Stimulated activated CD8-positive, alpha-beta memory T cell treated with anti-CD3 and anti-CD28 coated beads, Interleukin-12 subunit alpha, Interleukin-12 subunit beta, amount 100 ng/mL, for 4 hours (primary cell): Measurements from ENCODE around the gene PDILT.
"Not testable (repeated sequence)": the region's sequence is repeated elsewhere in the genome, so short reads cannot be mapped to it uniquely, and the experiment has no call there.

Experiments used
- DNase-seq: peaks from one replicate; pipeline ENCODE4 v3.0.0-alpha.2; 2020; ENCODE audit warnings: low read depth

Gene PDILT

GRCh38 chr16:20404637-20405036 is at the start of gene PDILT:
PDILT (minus strand) TSS chr16:20404737; CDS start chr16:20399300, 5,437 bp downstream.
- DNase-seq = no peak

- not testable (repeated sequence) for DNase-seq
Observed at GRCh38 chr16:20453633-20454032, 49.1 kb upstream of the PDILT start.

GRCh38 chr16:20451364-20451763 is 46.8 kb upstream of the PDILT start, which contains the start of gene ACSM2A:
ACSM2A (plus strand) TSS chr16:20451521; CDS start chr16:20460115, 8,594 bp downstream.
- not testable (repeated sequence) for DNase-seq

- DNase-seq = not testable (repeated sequence)
Observed at GRCh38 chr16:20446652-20447393, 42.3 kb upstream of the PDILT start.

GRCh38 chr16:20441859-20442258 is 37.3 kb upstream of the PDILT start:
- not testable (repeated sequence) for DNase-seq

GRCh38 chr16:20441191-20441590 is 36.7 kb upstream of the PDILT start:
- no peak for DNase-seq

GRCh38 chr16:20440731-20441130 is 36.2 kb upstream of the PDILT start:
- DNase-seq = not testable (repeated sequence)

GRCh38 chr16:20439820-20440231 is 35.3 kb upstream of the PDILT start:
- DNase-seq = not testable (repeated sequence)

GRCh38 chr16:20438950-20439349 is 34.4 kb upstream of the PDILT start:
- DNase-seq = not testable (repeated sequence)

GRCh38 chr16:20430948-20431347 is 26.4 kb upstream of the PDILT start:
- DNase-seq = no peak

- not testable (repeated sequence) for DNase-seq
Observed at GRCh38 chr16:20430480-20430879, 25.9 kb upstream of the PDILT start.

GRCh38 chr16:20429499-20429898 is 25.0 kb upstream of the PDILT start:
- DNase-seq = not testable (repeated sequence)

GRCh38 chr16:20427401-20427797 is 22.9 kb upstream of the PDILT start:
- not testable (repeated sequence) for DNase-seq

GRCh38 chr16:20424129-20424866 is 19.8 kb upstream of the PDILT start:
- no peak for DNase-seq

- not testable (repeated sequence) for DNase-seq
Observed at GRCh38 chr16:20423772-20424128, 19.2 kb upstream of the PDILT start.

GRCh38 chr16:20421748-20422147 is 17.2 kb upstream of the PDILT start:
- not testable (repeated sequence) for DNase-seq

GRCh38 chr16:20419093-20419492 is 14.6 kb upstream of the PDILT start:
- not testable (repeated sequence) for DNase-seq

GRCh38 chr16:20415541-20415940 is 11.0 kb upstream of the PDILT start:
- DNase-seq = no peak

- no peak for DNase-seq
Observed at GRCh38 chr16:20411055-20411454, 6.5 kb upstream of the PDILT start.

- DNase-seq = no peak
Observed at GRCh38 chr16:20410121-20410723, 5.7 kb upstream of the PDILT start.

GRCh38 chr16:20409398-20410120 is 5.0 kb upstream of the PDILT start, which contains the start of gene ACSM5:
ACSM5 (plus strand) TSS chr16:20409534; CDS start chr16:20411485, 1,951 bp downstream.
- no peak for DNase-seq

GRCh38 chr16:20402651-20403050 is 1.9 kb downstream of the PDILT start:
- DNase-seq = no peak
